GM12878 (cell line): ENCODE measurements around the gene HSD17B10. TPM values are rescaled to one million over a fixed set of nuclear protein-coding genes. Genes with fewer than 3 reads are reported as not detected.

Experiments
- ATAC-seq: fragments of 200-7000 bp; cut with Tn5 transposase; 3 replicates; pipeline ENCODE4 v1.9.1; 2020; ENCODE audit warnings: mild to moderate bottlenecking, moderate library complexity
- BruUV-seq: library from RNA; stranded (reverse); fragments of 400-500 nt; replicated peaks from 2 replicates; lab custom pipeline; 2021; lab: Mats Ljungman, UMichigan
- CTCF ChIA-PET: fragments of 300-600 bp; sonication (Branson Sonifier 250); formaldehyde crosslinking; extraction: SDS; loops from one replicate; lab custom pipeline; 2021; ENCODE audit warnings: inconsistent platforms; lab: Yijun Ruan, JAX
- POLR2A ChIA-PET: fragments of 350-600 bp; formaldehyde crosslinking; extraction: SDS; loops from one replicate; lab custom pipeline; 2021; ENCODE audit warnings: inconsistent platforms; lab: Charles Lee
- RAD21 ChIA-PET: fragments of 300-600 bp; sonication (Branson Sonifier 250); formaldehyde crosslinking; loops from one replicate; lab custom pipeline; 2023; ENCODE audit warnings: antibody characterized with exemption; ENCODE audit not compliant: unreplicated experiment; lab: Charles Lee
- SMC1A ChIA-PET: fragments of 300-600 bp; sonication (Branson Sonifier 250); formaldehyde crosslinking; loops from one replicate; lab custom pipeline; 2023; ENCODE audit not compliant: unreplicated experiment, uncharacterized antibody; lab: Charles Lee
- DNase-seq: peaks from one replicate; pipeline ENCODE4 v3.0.0-alpha.2; 2011; ENCODE audit warnings: low read depth, low spot score
- FAIRE-seq: peaks from 3 replicates; lab custom pipeline; 2011; peaks lifted over from hg19 to GRCh38; lab: Jason Lieb, UNC
- H2AFZ ChIP-seq: 2 replicates; pipeline ENCODE4 v1.6.0; 2011; ENCODE audit warnings: low read depth, low read length, control low read depth; ENCODE audit not compliant: control insufficient read depth
- H3K27ac ChIP-seq: 2 replicates; pipeline ENCODE4 v1.5.1; 2011; ENCODE audit warnings: control low read depth; ENCODE audit not compliant: control insufficient read depth, insufficient read depth
- H3K27me3 ChIP-seq, 2 experiments: replicated peaks in 1 of 2; 2 replicates each; pipeline versions ENCODE4 v1.6.0 to v1.6.1; 2011; ENCODE audit warnings: low read length in 1 of 2; ENCODE audit not compliant: control insufficient read depth in 2 of 2, insufficient read depth in 2 of 2
- H3K36me3 ChIP-seq, 2 experiments: 2 replicates each; pipeline ENCODE4 v1.5.1; 2011; ENCODE audit warnings: low read length in 1 of 2; ENCODE audit not compliant: control insufficient read depth in 2 of 2, insufficient read depth in 2 of 2
- H3K4me1 ChIP-seq: 2 replicates; pipeline ENCODE4 v1.6.1; 2011; ENCODE audit warnings: mild to moderate bottlenecking, low read length, moderate library complexity, mixed read lengths; ENCODE audit not compliant: control insufficient read depth, insufficient read depth
- H3K4me2 ChIP-seq: 2 replicates; pipeline ENCODE4 v1.6.0; 2011; ENCODE audit warnings: control low read depth; ENCODE audit not compliant: control insufficient read depth, insufficient read depth
- H3K4me3 ChIP-seq: fragments of 200-600 bp; sonication (generic); 2 replicates; pipeline ENCODE4 v1.5.1; 2016
- H3K79me2 ChIP-seq: 2 replicates; pipeline ENCODE4 v1.6.0; 2011; ENCODE audit warnings: low read length; ENCODE audit not compliant: control insufficient read depth, insufficient read depth
- H3K9ac ChIP-seq: 2 replicates; pipeline ENCODE4 v1.8.0; 2011; ENCODE audit warnings: low read length, control low read depth, mixed read lengths; ENCODE audit not compliant: control insufficient read depth, insufficient read depth
- H3K9me3 ChIP-seq: replicated peaks from 3 replicates; pipeline ENCODE4 v1.5.1; 2011; ENCODE audit warnings: mild to moderate bottlenecking, low read length; ENCODE audit not compliant: control insufficient read depth, insufficient read depth
- H4K20me1 ChIP-seq: 2 replicates; pipeline ENCODE4 v1.6.0; 2011; ENCODE audit not compliant: control insufficient read depth, insufficient read depth
- CHD1 ChIP-seq: IDR thresholded peaks from 2 replicates; pipeline ENCODE4 v1.6.1; 2012; ENCODE audit warnings: low read depth, low read length, improper control_type of control experiment
- NRF1 ChIP-seq: conservative IDR thresholded peaks from 2 replicates; pipeline ENCODE4 v1.6.1; 2011; ENCODE audit warnings: mild to moderate bottlenecking, low read depth, low read length, improper control_type of control experiment
- RAD21 ChIP-seq: IDR thresholded peaks from 2 replicates; pipeline ENCODE4 v1.6.1; 2011; ENCODE audit warnings: mild to moderate bottlenecking, low read depth, low read length, moderate library complexity; ENCODE audit not compliant: insufficient read depth
- SMC3 ChIP-seq: IDR thresholded peaks from 2 replicates; pipeline ENCODE4 v1.6.1; 2011; ENCODE audit warnings: low read length, improper control_type of control experiment, borderline replicate concordance
- SPI1 ChIP-seq: IDR thresholded peaks from 2 replicates; pipeline ENCODE4 v1.6.1; 2011; ENCODE audit warnings: low read depth, mild to moderate bottlenecking, low read length, moderate library complexity, borderline replicate concordance; ENCODE audit not compliant: insufficient read depth
- WGBS: methylation state at CpG from one replicate; pipeline ENCODE4 v1.1.6; 2016; ENCODE audit warnings: low lambda C conversion rate; ENCODE audit not compliant: insufficient replicate concordance, insufficient coverage; ENCODE audit errors: missing lambda C conversion rate; 5-methylcytosine and 5-hydroxymethylcytosine counted together
- in situ Hi-C: fragments of 300-500 bp; cut with MboI; formaldehyde crosslinking; loops from 9 replicates; pipeline ENCODE4 v1.14.3; 2018; ENCODE audit warnings: mixed read lengths
- intact Hi-C: fragments of 100-400 bp; cut with micrococcal nuclease; formaldehyde crosslinking; loops from one replicate; pipeline ENCODE4 v1.14.2; 2022; ENCODE audit not compliant: unreplicated experiment
- polyA plus RNA-seq, 11 experiments: library from polyadenylated mRNA; depleted of rRNA in 4 of 11; unstranded in 6 of 11; stranded (reverse) in 5 of 11; fragments of >200 nt; fragmentation: Nextera tagmentation in 4 of 11; fragmentation: Illumina TruSeq in 1 of 11; extraction: Ambion mirVana in 4 of 11; extraction: Trizol in 1 of 11; gene quantifications; 1 replicate in 1 of 11; 2 replicates in 10 of 11; pipeline versions ENCODE4 v1.2.1 to v1.2.3, GENCODE V29; 2011 to 2016; ENCODE audit warnings: inconsistent platforms in 2 of 11, missing spikeins in 2 of 11, low read depth in 1 of 11
- total RNA-seq, 4 experiments: library from RNA; depleted of rRNA in 3 of 4; stranded (reverse); fragments of >200 nt in 3 of 4; fragmentation: Illumina TruSeq in 1 of 4; extraction: Trizol in 1 of 4; gene quantifications; 2 replicates each; pipeline versions ENCODE4 v1.2.1 to v1.2.3, GENCODE V29; 2013 to 2021
- TF ChIP-seq, protein P1 (sequence below), 3 experiments: IDR thresholded peaks in 2 of 3; conservative IDR thresholded peaks in 1 of 3; 2 replicates each; pipeline ENCODE4 v1.5.1; 2011; ENCODE audit warnings: low read depth in 3 of 3, low read length in 3 of 3, mild to moderate bottlenecking in 3 of 3, control low read depth in 2 of 3, moderate library complexity in 2 of 3, inconsistent platforms in 1 of 3, mixed read lengths in 1 of 3; ENCODE audit not compliant: control insufficient read depth in 2 of 3, insufficient read depth in 1 of 3; ENCODE audit errors: extremely low read depth in 1 of 3

The HSD17B10 gene
- total and polyA plus RNA-seq, 10 of the 15 experiments (the other 5 are each of a cell fraction or from before 2014, with no cell fraction given), result 43.7 to 313 (median 187) TPM

DNA sequence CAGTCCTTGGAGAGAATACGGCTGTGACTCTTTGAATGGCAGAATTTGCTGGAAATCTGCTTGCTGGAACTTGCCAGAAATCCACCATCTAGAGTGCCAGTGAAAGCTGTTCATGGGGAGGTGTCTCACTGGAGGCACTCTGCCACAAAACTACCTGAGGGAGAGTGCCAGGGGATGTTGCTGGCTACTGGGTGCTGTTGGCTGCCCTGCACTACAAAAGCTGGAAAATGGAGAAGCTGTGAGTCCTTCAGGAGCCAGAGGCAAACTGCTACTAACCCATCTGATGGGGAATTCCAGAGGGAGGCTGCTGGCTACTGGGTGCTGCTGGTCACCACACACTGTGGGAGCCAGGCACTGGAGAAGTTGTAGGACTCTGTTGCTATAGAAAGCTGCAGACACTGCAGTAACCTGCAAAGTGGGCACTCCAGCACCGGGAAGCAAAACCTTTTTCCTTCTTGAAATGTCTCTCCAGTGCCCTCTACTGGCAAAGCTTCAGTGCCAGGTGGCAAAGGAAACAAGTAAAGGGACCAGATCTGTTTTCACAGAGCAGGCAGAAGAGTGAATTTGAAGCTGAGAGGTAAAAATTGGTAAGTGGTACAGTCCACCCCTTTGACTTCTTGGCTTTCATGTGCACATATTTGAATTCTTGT lies 47.8 kb upstream of the HSD17B10 start:
- Histone ChIP-seq H3K27ac (no peak overlapping the region), H2AFZ (no peak overlapping the region), H3K79me2 (no peaks in the 10 kb centered on the region), H3K9me3 (no peaks in the 10 kb centered on the region), H3K9ac (no peak overlapping the region), H3K27me3 (no peaks in the 10 kb centered on the region), H4K20me1 (no peaks in the 10 kb centered on the region), H3K4me1 (no peaks in the 10 kb centered on the region), H3K36me3 (no peaks in the 10 kb centered on the region), H3K4me2 (no peak overlapping the region), H3K4me3 (no peak overlapping the region)
- ChIA-PET SMC1A (interaction anchor here (0.6 to 3.5 kb wide), 13 partner anchors 20 to 1600 kb away, joined by 3 to 17 read pairs (median 3); no protein-coding TSS in a partner anchor), CTCF (interaction anchor here (0.8 to 5.9 kb wide), 28 partner anchors 10 to 205 kb away, joined by 3 to 58 read pairs (median 5); partner anchors contain the start of genes RIBC1 and SMC1A), POLR2A (no interaction called here), RAD21 (interaction anchor here (0.7 to 2.8 kb wide), 6 partner anchors 19 to 347 kb away, joined by 3 to 24 read pairs (median 3); no protein-coding TSS in a partner anchor)
- whole genome bisulfite sequencing, result 19% methylated on average over 2 of the region's 2 CpGs
- intact Hi-C loops, result loop anchor here (1.0 kb wide), 1 partner anchor 165 kb away; no protein-coding TSS in a partner anchor
- peak; percentile 89 for ATAC-seq
- no TSS peak for BruUV-seq
- in situ Hi-C loops, result no loop called here
- no peak for DNase-seq
- peak; percentile 90 for FAIRE-seq
- TF ChIP-seq, protein P1, sequence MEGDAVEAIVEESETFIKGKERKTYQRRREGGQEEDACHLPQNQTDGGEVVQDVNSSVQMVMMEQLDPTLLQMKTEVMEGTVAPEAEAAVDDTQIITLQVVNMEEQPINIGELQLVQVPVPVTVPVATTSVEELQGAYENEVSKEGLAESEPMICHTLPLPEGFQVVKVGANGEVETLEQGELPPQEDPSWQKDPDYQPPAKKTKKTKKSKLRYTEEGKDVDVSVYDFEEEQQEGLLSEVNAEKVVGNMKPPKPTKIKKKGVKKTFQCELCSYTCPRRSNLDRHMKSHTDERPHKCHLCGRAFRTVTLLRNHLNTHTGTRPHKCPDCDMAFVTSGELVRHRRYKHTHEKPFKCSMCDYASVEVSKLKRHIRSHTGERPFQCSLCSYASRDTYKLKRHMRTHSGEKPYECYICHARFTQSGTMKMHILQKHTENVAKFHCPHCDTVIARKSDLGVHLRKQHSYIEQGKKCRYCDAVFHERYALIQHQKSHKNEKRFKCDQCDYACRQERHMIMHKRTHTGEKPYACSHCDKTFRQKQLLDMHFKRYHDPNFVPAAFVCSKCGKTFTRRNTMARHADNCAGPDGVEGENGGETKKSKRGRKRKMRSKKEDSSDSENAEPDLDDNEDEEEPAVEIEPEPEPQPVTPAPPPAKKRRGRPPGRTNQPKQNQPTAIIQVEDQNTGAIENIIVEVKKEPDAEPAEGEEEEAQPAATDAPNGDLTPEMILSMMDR (IDR thresholded peaks at IDR 0.05 in 2 of 3, conservative IDR thresholded peaks at IDR 0.05 in 1 of 3; ENCODE audit: control insufficient read depth in 2 of 3, extremely low read depth in 1 of 3, insufficient read depth in 1 of 3, low read depth in 3 of 3, low read length in 3 of 3), result peak; percentile 66 to 82 (median 78)
- TF ChIP-seq RAD21 (peak; percentile 59), NRF1 (no peak), CHD1 (no peak), SPI1 (no peak), SMC3 (peak; percentile 53)
